GM23338 (cell line): ENCODE results near the gene TAS2R41. TPM values are rescaled to one million over a fixed set of nuclear protein-coding genes. Genes with fewer than 3 reads are reported as not detected.

Experiments
- ATAC-seq: fragments of 200-7000 bp; cut with Tn5 transposase; 3 replicates; pipeline ENCODE4 v1.9.1; 2020
- DNase-seq: peaks from one replicate; pipeline ENCODE4 v3.0.0-alpha.2; 2015; ENCODE audit warnings: low spot score
- H2AFZ ChIP-seq: fragments of 200-600 bp; sonication (generic); 2 replicates; pipeline ENCODE4 v1.8.0; 2016; ENCODE audit warnings: antibody characterized with exemption, mild to moderate bottlenecking, moderate library complexity
- H3F3A ChIP-seq: fragments of 200-600 bp; sonication (generic); replicated peaks from 2 replicates; pipeline ENCODE4 v1.8.0; 2017; ENCODE audit warnings: antibody characterized with exemption, mixed run types, low read depth
- H3K27ac ChIP-seq: fragments of 200-600 bp; sonication (generic); 2 replicates; pipeline ENCODE4 v1.6.1; 2016; ENCODE audit warnings: low read depth
- H3K27me3 ChIP-seq: fragments of 200-600 bp; sonication (generic); 2 replicates; pipeline ENCODE4 v1.8.0; 2016; ENCODE audit warnings: mild to moderate bottlenecking, mixed run types, moderate library complexity; ENCODE audit not compliant: insufficient read depth
- H3K36me3 ChIP-seq: fragments of 200-600 bp; sonication (generic); 2 replicates; pipeline ENCODE4 v1.8.0; 2016; ENCODE audit warnings: mild to moderate bottlenecking; ENCODE audit not compliant: insufficient read depth
- H3K4me1 ChIP-seq: fragments of 200-600 bp; sonication (generic); 2 replicates; pipeline ENCODE4 v1.8.0; 2016; ENCODE audit warnings: mild to moderate bottlenecking, moderate library complexity; ENCODE audit not compliant: insufficient read depth
- H3K4me2 ChIP-seq: fragments of 200-600 bp; sonication (generic); 2 replicates; pipeline ENCODE4 v1.7.1; 2017; ENCODE audit warnings: mixed run types
- H3K4me3 ChIP-seq: fragments of 200-600 bp; sonication (generic); 2 replicates; pipeline ENCODE4 v1.6.1; 2016; ENCODE audit warnings: mixed run types
- H3K79me2 ChIP-seq: fragments of 200-600 bp; sonication (generic); replicated peaks from 2 replicates; pipeline ENCODE4 v1.8.0; 2017; ENCODE audit warnings: mild to moderate bottlenecking; ENCODE audit not compliant: insufficient read depth
- H3K9me2 ChIP-seq: fragments of 200-600 bp; sonication (generic); 2 replicates; pipeline ENCODE4 v1.8.0; 2017; ENCODE audit not compliant: insufficient read depth
- H4K20me1 ChIP-seq: fragments of 200-600 bp; sonication (generic); replicated peaks from 2 replicates; pipeline ENCODE4 v1.8.0; 2017; ENCODE audit warnings: mild to moderate bottlenecking; ENCODE audit not compliant: insufficient read depth
- H3K27ac Mint-ChIP-seq: 2 replicates; pipeline ENCODE4 v1.8.0; 2020; ENCODE audit warnings: inconsistent platforms, mild to moderate bottlenecking, moderate library complexity, mixed read lengths
- H3K27me3 Mint-ChIP-seq: 3 replicates; pipeline ENCODE4 v1.8.0; 2022; ENCODE audit warnings: low read depth, mild to moderate bottlenecking, moderate library complexity, mixed read lengths, inconsistent platforms; ENCODE audit not compliant: insufficient read depth, poor library complexity
- H3K36me3 Mint-ChIP-seq: 3 replicates; pipeline ENCODE4 v1.8.0; 2021; ENCODE audit warnings: low read depth, mild to moderate bottlenecking, inconsistent platforms, moderate library complexity, mixed read lengths
- H3K4me1 Mint-ChIP-seq: 3 replicates; pipeline ENCODE4 v1.8.0; 2020; ENCODE audit warnings: mild to moderate bottlenecking, inconsistent platforms, mixed read lengths
- H3K4me3 Mint-ChIP-seq: 3 replicates; pipeline ENCODE4 v1.8.0; 2021; ENCODE audit warnings: moderate library complexity, mild to moderate bottlenecking, inconsistent platforms, mixed read lengths
- H3K9me3 Mint-ChIP-seq: 3 replicates; pipeline ENCODE4 v1.8.0; 2020; ENCODE audit warnings: moderate library complexity, mild to moderate bottlenecking, inconsistent platforms, mixed read lengths
- CREB1 ChIP-seq: fragments of 250-450 bp; sonication (Bioruptor Pico); IDR thresholded peaks from 2 replicates; pipeline ENCODE4 v1.5.0; 2020; ENCODE audit warnings: low read depth, mild to moderate bottlenecking, moderate library complexity
- EZH2 ChIP-seq: fragments of 200-600 bp; sonication (generic); IDR thresholded peaks from one replicate; pipeline ENCODE4 v1.8.0; 2017; ENCODE audit warnings: antibody characterized with exemption, mild to moderate bottlenecking, low read depth; ENCODE audit not compliant: unreplicated experiment
- EZH2phosphoT487 ChIP-seq: fragments of 200-600 bp; sonication (generic); IDR thresholded peaks from one replicate; pipeline ENCODE4 v1.8.1; 2018; ENCODE audit warnings: antibody characterized with exemption; ENCODE audit not compliant: unreplicated experiment
- JUNB ChIP-seq: IDR thresholded peaks from one replicate; pipeline ENCODE4 v1.6.1; 2016; ENCODE audit warnings: antibody characterized with exemption; ENCODE audit not compliant: unreplicated experiment
- NANOG ChIP-seq: IDR thresholded peaks from 2 replicates; pipeline ENCODE4 v1.6.1; 2016; ENCODE audit warnings: antibody characterized with exemption, borderline replicate concordance
- POLR2AphosphoS5 ChIP-seq: IDR thresholded peaks from 2 replicates; pipeline ENCODE4 v1.6.1; 2016; ENCODE audit warnings: antibody characterized with exemption, low read depth
- STAT1 ChIP-seq: IDR thresholded peaks from one replicate; pipeline ENCODE4 v1.6.1; 2016; ENCODE audit warnings: antibody characterized with exemption; ENCODE audit not compliant: unreplicated experiment
- ZNF114 ChIP-seq: fragments of 250-450 bp; sonication (Bioruptor Pico); IDR thresholded peaks from 2 replicates; pipeline ENCODE4 v1.5.0; 2020; ENCODE audit warnings: mild to moderate bottlenecking, moderate library complexity
- ZNF331 ChIP-seq: fragments of 250-450 bp; sonication (Bioruptor Pico); IDR thresholded peaks from 2 replicates; pipeline ENCODE4 v1.5.0; 2020; ENCODE audit warnings: low read depth, mild to moderate bottlenecking, moderate library complexity
- ZNF462 ChIP-seq: fragments of 250-450 bp; sonication (Bioruptor Pico); IDR thresholded peaks from 2 replicates; pipeline ENCODE4 v1.5.0; 2020; ENCODE audit warnings: mild to moderate bottlenecking, moderate library complexity
- polyA plus RNA-seq: library from polyadenylated mRNA; unstranded; fragments of >200 nt; fragmentation: Nextera tagmentation; extraction: Ambion mirVana; gene quantifications from 2 replicates; pipeline ENCODE4 v1.2.1, GENCODE V29; 2016
- total RNA-seq: library from RNA; depleted of rRNA; stranded (reverse); fragments of >200 nt; shearing (Covaris generic); gene quantifications from 2 replicates; pipeline ENCODE4 v1.2.3, GENCODE V29; 2014
- TF ChIP-seq, protein P1 (sequence below), 2 experiments: fragments of 200-600 bp in 1 of 2; sonication (generic) in 1 of 2; conservative IDR thresholded peaks; 2 replicates each; pipeline versions ENCODE4 v1.5.1 to v1.6.1; 2016 to 2017; ENCODE audit warnings: antibody characterized with exemption in 2 of 2, low read depth in 2 of 2, mild to moderate bottlenecking in 2 of 2, moderate library complexity in 1 of 2
- TF ChIP-seq, protein P2 (sequence below): IDR thresholded peaks from one replicate; pipeline ENCODE4 v1.6.1; 2018; ENCODE audit warnings: antibody characterized with exemption; ENCODE audit not compliant: unreplicated experiment
- TF ChIP-seq, protein P3 (sequence below): IDR thresholded peaks from 2 replicates; pipeline ENCODE4 v1.6.1; 2016; ENCODE audit warnings: antibody characterized with exemption

TAS2R41 gene
- total and polyA plus RNA-seq, 2 experiments from 2014 or later: 1.2 TPM; not detected in 1

DNA sequence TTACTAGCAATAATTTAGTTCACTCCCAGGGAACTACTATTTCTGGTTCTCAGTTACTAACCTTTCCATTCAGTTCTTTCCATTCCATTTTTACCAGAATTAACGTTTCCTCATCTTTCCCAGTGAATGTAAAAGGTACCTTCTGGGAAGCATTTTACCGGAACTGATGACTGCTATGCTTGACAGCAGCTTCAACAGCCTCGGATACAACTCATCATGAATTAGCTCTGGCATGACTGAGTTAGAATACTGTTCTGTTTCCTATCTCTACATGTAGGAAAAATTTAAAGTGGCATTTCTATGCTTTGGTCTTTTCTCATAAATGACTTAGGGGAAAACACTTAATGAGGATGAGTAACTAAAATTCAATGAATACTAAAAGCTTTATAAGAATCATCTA lies 18.6 kb downstream of the TAS2R41 start:
- H3K9me3 Mint-ChIP-seq: no peaks in the 10 kb centered on the region
- H3K36me3 Mint-ChIP-seq: no peaks in the 10 kb centered on the region
- H3K4me3 ChIP-seq: no peak overlapping the region
- H3K4me3 Mint-ChIP-seq: no peak overlapping the region
- peaks cover 3% of the 10 kb centered on the region; the same call in 1 of the 3 replicates for H3K4me1 Mint-ChIP-seq
- peaks cover 4% of the 10 kb centered on the region for H3K27me3 Mint-ChIP-seq
- no peaks in the 10 kb centered on the region for H3K27me3 ChIP-seq
- DNase-seq: no peak
- H3K4me2 ChIP-seq: no peak overlapping the region
- H2AFZ ChIP-seq: no peak overlapping the region
- no peaks in the 10 kb centered on the region; the same call in none of the 2 replicates for H3K9me2 ChIP-seq
- no peak overlapping the region for H3K27ac ChIP-seq
- TF ChIP-seq, protein P1, sequence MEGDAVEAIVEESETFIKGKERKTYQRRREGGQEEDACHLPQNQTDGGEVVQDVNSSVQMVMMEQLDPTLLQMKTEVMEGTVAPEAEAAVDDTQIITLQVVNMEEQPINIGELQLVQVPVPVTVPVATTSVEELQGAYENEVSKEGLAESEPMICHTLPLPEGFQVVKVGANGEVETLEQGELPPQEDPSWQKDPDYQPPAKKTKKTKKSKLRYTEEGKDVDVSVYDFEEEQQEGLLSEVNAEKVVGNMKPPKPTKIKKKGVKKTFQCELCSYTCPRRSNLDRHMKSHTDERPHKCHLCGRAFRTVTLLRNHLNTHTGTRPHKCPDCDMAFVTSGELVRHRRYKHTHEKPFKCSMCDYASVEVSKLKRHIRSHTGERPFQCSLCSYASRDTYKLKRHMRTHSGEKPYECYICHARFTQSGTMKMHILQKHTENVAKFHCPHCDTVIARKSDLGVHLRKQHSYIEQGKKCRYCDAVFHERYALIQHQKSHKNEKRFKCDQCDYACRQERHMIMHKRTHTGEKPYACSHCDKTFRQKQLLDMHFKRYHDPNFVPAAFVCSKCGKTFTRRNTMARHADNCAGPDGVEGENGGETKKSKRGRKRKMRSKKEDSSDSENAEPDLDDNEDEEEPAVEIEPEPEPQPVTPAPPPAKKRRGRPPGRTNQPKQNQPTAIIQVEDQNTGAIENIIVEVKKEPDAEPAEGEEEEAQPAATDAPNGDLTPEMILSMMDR (conservative IDR thresholded peaks at IDR 0.05; ENCODE audit: low read depth in 2 of 2): no peak
- no peak for TF ChIP-seq JUNB
- no peak for TF ChIP-seq POLR2AphosphoS5
- TF ChIP-seq, protein P2, sequence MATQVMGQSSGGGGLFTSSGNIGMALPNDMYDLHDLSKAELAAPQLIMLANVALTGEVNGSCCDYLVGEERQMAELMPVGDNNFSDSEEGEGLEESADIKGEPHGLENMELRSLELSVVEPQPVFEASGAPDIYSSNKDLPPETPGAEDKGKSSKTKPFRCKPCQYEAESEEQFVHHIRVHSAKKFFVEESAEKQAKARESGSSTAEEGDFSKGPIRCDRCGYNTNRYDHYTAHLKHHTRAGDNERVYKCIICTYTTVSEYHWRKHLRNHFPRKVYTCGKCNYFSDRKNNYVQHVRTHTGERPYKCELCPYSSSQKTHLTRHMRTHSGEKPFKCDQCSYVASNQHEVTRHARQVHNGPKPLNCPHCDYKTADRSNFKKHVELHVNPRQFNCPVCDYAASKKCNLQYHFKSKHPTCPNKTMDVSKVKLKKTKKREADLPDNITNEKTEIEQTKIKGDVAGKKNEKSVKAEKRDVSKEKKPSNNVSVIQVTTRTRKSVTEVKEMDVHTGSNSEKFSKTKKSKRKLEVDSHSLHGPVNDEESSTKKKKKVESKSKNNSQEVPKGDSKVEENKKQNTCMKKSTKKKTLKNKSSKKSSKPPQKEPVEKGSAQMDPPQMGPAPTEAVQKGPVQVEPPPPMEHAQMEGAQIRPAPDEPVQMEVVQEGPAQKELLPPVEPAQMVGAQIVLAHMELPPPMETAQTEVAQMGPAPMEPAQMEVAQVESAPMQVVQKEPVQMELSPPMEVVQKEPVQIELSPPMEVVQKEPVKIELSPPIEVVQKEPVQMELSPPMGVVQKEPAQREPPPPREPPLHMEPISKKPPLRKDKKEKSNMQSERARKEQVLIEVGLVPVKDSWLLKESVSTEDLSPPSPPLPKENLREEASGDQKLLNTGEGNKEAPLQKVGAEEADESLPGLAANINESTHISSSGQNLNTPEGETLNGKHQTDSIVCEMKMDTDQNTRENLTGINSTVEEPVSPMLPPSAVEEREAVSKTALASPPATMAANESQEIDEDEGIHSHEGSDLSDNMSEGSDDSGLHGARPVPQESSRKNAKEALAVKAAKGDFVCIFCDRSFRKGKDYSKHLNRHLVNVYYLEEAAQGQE: no peak
- TF ChIP-seq ZNF114 (CRISPR knock-in tag): no peak
- TF ChIP-seq ZNF331 (CRISPR knock-in tag): no peak
- TF ChIP-seq, protein P3, sequence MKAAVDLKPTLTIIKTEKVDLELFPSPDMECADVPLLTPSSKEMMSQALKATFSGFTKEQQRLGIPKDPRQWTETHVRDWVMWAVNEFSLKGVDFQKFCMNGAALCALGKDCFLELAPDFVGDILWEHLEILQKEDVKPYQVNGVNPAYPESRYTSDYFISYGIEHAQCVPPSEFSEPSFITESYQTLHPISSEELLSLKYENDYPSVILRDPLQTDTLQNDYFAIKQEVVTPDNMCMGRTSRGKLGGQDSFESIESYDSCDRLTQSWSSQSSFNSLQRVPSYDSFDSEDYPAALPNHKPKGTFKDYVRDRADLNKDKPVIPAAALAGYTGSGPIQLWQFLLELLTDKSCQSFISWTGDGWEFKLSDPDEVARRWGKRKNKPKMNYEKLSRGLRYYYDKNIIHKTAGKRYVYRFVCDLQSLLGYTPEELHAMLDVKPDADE: no peak
- no peak for TF ChIP-seq EZH2
- no peak for TF ChIP-seq ZNF462 (CRISPR knock-in tag)
- TF ChIP-seq CREB1 (CRISPR knock-in tag): no peak
- no peak for TF ChIP-seq NANOG
- TF ChIP-seq STAT1: no peak
- TF ChIP-seq EZH2phosphoT487: no peak
- no peaks in the 10 kb centered on the region for H3K36me3 ChIP-seq
- no peaks in the 10 kb centered on the region for H4K20me1 ChIP-seq
- H3F3A ChIP-seq: no peaks in the 10 kb centered on the region
- ATAC-seq: no peak
- H3K27ac Mint-ChIP-seq: no peak overlapping the region
- no peaks in the 10 kb centered on the region for H3K4me1 ChIP-seq
- H3K79me2 ChIP-seq: no peaks in the 10 kb centered on the region
